H1 (cell line): Measurements from ENCODE around the gene ARSI. TPM values are rescaled to one million over a fixed set of nuclear protein-coding genes. Genes with fewer than 3 reads are reported as not detected.

Source experiments
- CTCF ChIA-PET: fragments of 300-600 bp; sonication (Branson Sonifier 250); formaldehyde crosslinking; loops from one replicate; lab custom pipeline; 2021; ENCODE audit not compliant: partially characterized antibody; lab: Charles Lee
- POLR2A ChIA-PET: fragments of 300-600 bp; sonication (Branson Sonifier 250); formaldehyde crosslinking; loops from one replicate; lab custom pipeline; 2021; ENCODE audit warnings: inconsistent platforms; ENCODE audit not compliant: partially characterized antibody; lab: Charles Lee
- DNase-seq, 2 experiments: peaks; one replicate each; pipeline versions ENCODE4 v3.0.0 to v3.0.0-alpha.2; 2010 to 2022; ENCODE audit warnings: low spot score in 2 of 2, low read depth in 1 of 2, mixed read lengths in 1 of 2
- FAIRE-seq: peaks from 2 replicates; lab custom pipeline; 2011; peaks lifted over from hg19 to GRCh38; lab: Jason Lieb, UNC
- H2AFZ ChIP-seq: 2 replicates; pipeline ENCODE4 v1.8.1; 2012; ENCODE audit warnings: low read length, inconsistent platforms
- H2AK5ac ChIP-seq: 2 replicates; pipeline ENCODE4 v1.6.1; 2013; ENCODE audit warnings: low read depth, low read length
- H2BK120ac ChIP-seq: replicated peaks from 2 replicates; pipeline ENCODE3; 2013; ENCODE audit warnings: low read depth, low read length, inconsistent platforms
- H2BK12ac ChIP-seq: 2 replicates; pipeline ENCODE4 v1.6.1; 2013; ENCODE audit warnings: low read depth, low read length
- H2BK15ac ChIP-seq: 2 replicates; pipeline ENCODE4 v1.6.1; 2013; ENCODE audit warnings: low read length
- H2BK20ac ChIP-seq: 2 replicates; pipeline ENCODE4 v1.6.1; 2013; ENCODE audit warnings: low read length
- H2BK5ac ChIP-seq: 2 replicates; pipeline ENCODE4 v1.6.1; 2013; ENCODE audit warnings: low read depth, low read length
- H3K14ac ChIP-seq: 2 replicates; pipeline ENCODE4 v1.6.1; 2013; ENCODE audit warnings: inconsistent platforms; ENCODE audit not compliant: insufficient read length
- H3K18ac ChIP-seq: 2 replicates; pipeline ENCODE4 v1.6.1; 2013; ENCODE audit warnings: low read length; ENCODE audit errors: extremely low read depth
- H3K23ac ChIP-seq: 2 replicates; pipeline ENCODE4 v1.6.1; 2013; ENCODE audit warnings: inconsistent platforms; ENCODE audit not compliant: insufficient read length
- H3K23me2 ChIP-seq: 2 replicates; pipeline ENCODE4 v1.6.1; 2013; ENCODE audit warnings: low read depth, low read length
- H3K27ac ChIP-seq: 2 replicates; pipeline ENCODE4 v1.6.1; 2011; ENCODE audit warnings: low read depth, low read length, inconsistent platforms
- H3K27me3 ChIP-seq, 4 experiments: replicated peaks in 1 of 4; 1 replicate in 1 of 4; 2 replicates in 3 of 4; pipeline versions ENCODE4 v1.6.1 to v1.8.1; 2011 to 2013; ENCODE audit warnings: low read length in 3 of 4, mild to moderate bottlenecking in 3 of 4, inconsistent platforms in 2 of 4, mixed read lengths in 2 of 4, moderate library complexity in 1 of 4; ENCODE audit not compliant: control insufficient read depth in 3 of 4, insufficient read depth in 3 of 4; ENCODE audit errors: extremely low read depth in 1 of 4
- H3K36me3 ChIP-seq, 4 experiments: 2 replicates each; pipeline versions ENCODE4 v1.6.1 to v1.8.1; 2011 to 2013; ENCODE audit warnings: mild to moderate bottlenecking in 4 of 4, low read length in 3 of 4, moderate library complexity in 2 of 4, control low read depth in 1 of 4, inconsistent platforms in 1 of 4; ENCODE audit not compliant: insufficient read depth in 4 of 4, control insufficient read depth in 2 of 4
- H3K4ac ChIP-seq: replicated peaks from 2 replicates; pipeline ENCODE3; 2013; ENCODE audit warnings: low read length, low read depth, mixed read lengths, inconsistent platforms; ENCODE audit not compliant: insufficient read length
- H3K4me1 ChIP-seq, 4 experiments: replicated peaks in 1 of 4; 1 replicate in 1 of 4; 2 replicates in 3 of 4; pipeline versions ENCODE4 v1.6.1 to v1.8.1; 2011 to 2013; ENCODE audit warnings: low read length in 3 of 4, inconsistent platforms in 2 of 4, mixed read lengths in 1 of 4; ENCODE audit not compliant: insufficient read depth in 4 of 4, control insufficient read depth in 3 of 4
- H3K4me2 ChIP-seq, 2 experiments: 2 replicates each; pipeline versions ENCODE4 v1.6.1 to v1.8.1; 2011 to 2013; ENCODE audit warnings: low read depth in 2 of 2, low read length in 2 of 2, control low read depth in 1 of 2, inconsistent platforms in 1 of 2, mild to moderate bottlenecking in 1 of 2; ENCODE audit not compliant: insufficient read depth in 1 of 2
- H3K4me3 ChIP-seq, 4 experiments: fragments of 200-600, 300-600 bp in 1 of 4; sonication (generic), shearing (Covaris generic), sonication (Bioruptor Twin) in 1 of 4; 2 replicates each; pipeline versions ENCODE4 v1.5.1 to v1.8.1; 2011 to 2016; ENCODE audit warnings: low read length in 4 of 4, low read depth in 3 of 4, control low read depth in 2 of 4, inconsistent platforms in 2 of 4, mild to moderate bottlenecking in 2 of 4, mixed read lengths in 1 of 4, moderate library complexity in 1 of 4; ENCODE audit not compliant: insufficient read depth in 2 of 4; ENCODE audit errors: extremely low read depth in 1 of 4
- H3K56ac ChIP-seq: replicated peaks from 2 replicates; pipeline ENCODE3; 2013; ENCODE audit warnings: low read depth, mild to moderate bottlenecking, mixed read lengths, low read length, inconsistent platforms; ENCODE audit not compliant: insufficient read length
- H3K79me1 ChIP-seq: 2 replicates; pipeline ENCODE4 v1.6.1; 2013; ENCODE audit warnings: low read depth, low read length, control low read depth
- H3K79me2 ChIP-seq, 2 experiments: 2 replicates each; pipeline versions ENCODE4 v1.6.1 to v1.8.1; 2012 to 2013; ENCODE audit warnings: low read length in 2 of 2, mild to moderate bottlenecking in 2 of 2, inconsistent platforms in 1 of 2; ENCODE audit not compliant: insufficient read depth in 2 of 2, control insufficient read depth in 1 of 2
- H3K9ac ChIP-seq, 4 experiments: replicated peaks in 1 of 4; 1 replicate in 1 of 4; 2 replicates in 3 of 4; pipeline versions ENCODE4 v1.6.1 to v1.8.1; 2011 to 2013; ENCODE audit warnings: low read depth in 3 of 4, low read length in 3 of 4, control low read depth in 2 of 4, mild to moderate bottlenecking in 2 of 4, moderate library complexity in 2 of 4, inconsistent platforms in 1 of 4; ENCODE audit errors: extremely low read depth in 1 of 4
- H3K9me3 ChIP-seq, 2 experiments: 2 replicates each; pipeline versions ENCODE4 v1.6.1 to v1.8.1; 2012 to 2013; ENCODE audit warnings: mild to moderate bottlenecking in 2 of 2, moderate library complexity in 2 of 2, control low read depth in 1 of 2, inconsistent platforms in 1 of 2, low read depth in 1 of 2, low read length in 1 of 2, mixed read lengths in 1 of 2; ENCODE audit not compliant: insufficient read depth in 2 of 2
- H4K20me1 ChIP-seq, 2 experiments: replicated peaks in 1 of 2; 2 replicates each; pipeline versions ENCODE3 to v1.8.1; 2011 to 2013; ENCODE audit warnings: inconsistent platforms in 2 of 2, low read length in 2 of 2, mild to moderate bottlenecking in 1 of 2; ENCODE audit not compliant: insufficient read depth in 2 of 2, control insufficient read depth in 1 of 2
- H4K5ac ChIP-seq: 2 replicates; pipeline ENCODE4 v1.6.1; 2013; ENCODE audit warnings: low read length, low read depth, mixed read lengths, inconsistent platforms; ENCODE audit not compliant: insufficient read length
- H4K8ac ChIP-seq: 2 replicates; pipeline ENCODE4 v1.8.0; 2013; ENCODE audit warnings: mild to moderate bottlenecking, moderate library complexity, low read length, inconsistent platforms; ENCODE audit not compliant: insufficient read depth; ENCODE audit errors: extremely low read depth
- H4K91ac ChIP-seq: replicated peaks from 2 replicates; pipeline ENCODE3; 2013; ENCODE audit warnings: low read length, mixed read lengths, inconsistent platforms; ENCODE audit not compliant: insufficient read length
- POLR2A ChIP-seq, 2 experiments: IDR thresholded peaks; 1 replicate in 1 of 2; 2 replicates in 1 of 2; pipeline ENCODE4 v1.6.1; 2011; ENCODE audit warnings: low read depth in 2 of 2, low read length in 2 of 2, mild to moderate bottlenecking in 2 of 2; ENCODE audit errors: control extremely low read depth in 1 of 2
- TEAD4 ChIP-seq: IDR thresholded peaks from 2 replicates; pipeline ENCODE4 v1.6.1; 2012; ENCODE audit warnings: low read depth, low read length, inconsistent platforms, mixed read lengths
- WGBS, 2 experiments: shearing (Covaris generic) in 1 of 2; methylation state at CpG; one replicate each; pipeline versions ENCODE4 v1.1.6 to v1.1.7; 2013 to 2015; ENCODE audit warnings: low lambda C conversion rate in 2 of 2, mixed read lengths in 2 of 2, inconsistent platforms in 1 of 2, low coverage in 1 of 2, missing lambda C conversion rate in 1 of 2; ENCODE audit not compliant: insufficient replicate concordance in 2 of 2, insufficient coverage in 1 of 2, insufficient read length in 1 of 2; ENCODE audit errors: extremely low coverage in 1 of 2, missing lambda C conversion rate in 1 of 2; 5-methylcytosine and 5-hydroxymethylcytosine counted together
- polyA plus RNA-seq, 7 experiments: library from polyadenylated mRNA; depleted of rRNA in 3 of 7; stranded (reverse) in 5 of 7; unstranded in 2 of 7; fragments of >200 nt in 5 of 7; fragments of 200-250 nt in 2 of 7; gene quantifications; 1 replicate in 5 of 7; 2 replicates in 1 of 7; 4 replicates in 1 of 7; pipeline versions ENCODE4 v1.2.1 to v1.2.3, GENCODE V29; 2011 to 2013; ENCODE audit warnings: missing spikeins in 2 of 7, mixed read lengths in 2 of 7
- total RNA-seq: library from RNA; stranded (reverse); fragmentation: NEBNext Ultra II Directional; extraction: Animal tissue kit (Norgen Biotek cat#: 25700); gene quantifications from 2 replicates; pipeline ENCODE4 v1.2.1, GENCODE V29; 2021

ARSI gene
- total and polyA plus RNA-seq, 2 of the 8 experiments (the other 6 are each of a cell fraction or from before 2014, with no cell fraction given) = 4.5 to 6.7 TPM

DNA sequence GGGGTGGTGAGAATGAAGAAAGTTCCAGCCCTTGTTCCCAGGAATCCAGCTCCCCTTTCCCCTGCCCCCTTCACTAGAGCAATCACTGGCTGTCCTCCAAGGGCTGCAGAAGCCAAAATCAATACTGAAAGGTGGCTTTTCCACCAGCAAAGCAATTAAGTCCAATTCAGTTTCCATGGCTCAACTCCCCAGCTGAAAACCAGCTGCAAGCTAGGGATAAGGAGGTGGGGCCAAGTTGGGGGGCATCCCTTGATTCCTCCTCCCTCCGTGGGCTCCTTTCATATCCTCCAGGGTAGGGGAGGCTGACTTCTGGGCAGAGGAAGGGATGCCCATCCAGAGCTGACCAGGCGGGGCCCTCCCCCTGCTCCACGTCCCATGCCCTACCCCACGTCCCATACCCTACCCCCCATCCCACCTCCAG lies 35.8 kb downstream of the ARSI start:
- Histone ChIP-seq H2BK120ac (no peak overlapping the region), H3K23me2 (peaks cover 6% of the 10 kb centered on the region), H3K56ac (no peak overlapping the region), H4K20me1 (peaks cover 0 to 4% of the 10 kb centered on the region in 2 experiments), H3K4me1 (peaks cover 0 to 26% (median 5%) of the 10 kb centered on the region in 4 experiments; a peak in 6 of 7 replicates), H4K5ac (no peak overlapping the region), H3K4me2 (no peak overlapping the region), H3K9me3 (no peaks in the 10 kb centered on the region), H3K27ac (no peak overlapping the region), H3K4me3 (no peak overlapping the region), H2BK15ac (no peak overlapping the region), H4K8ac (no peak overlapping the region), H2BK20ac (no peak overlapping the region), H3K79me1 (no peaks in the 10 kb centered on the region), H3K79me2 (peaks cover 0 to 2% of the 10 kb centered on the region in 2 experiments; a peak in 1 of 4 replicates), H4K91ac (no peak overlapping the region), H2AK5ac (no peak overlapping the region), H2AFZ (no peak overlapping the region), H3K14ac (no peak overlapping the region), H3K18ac (no peak overlapping the region), H2BK12ac (no peak overlapping the region), H3K36me3 (no peaks in the 10 kb centered on the region), H3K4ac (no peak overlapping the region), H3K9ac (no peak overlapping the region), H3K27me3 (peaks cover 0 to 2% (median 0%) of the 10 kb centered on the region in 4 experiments; a peak in 1 of 7 replicates), H3K23ac (no peak overlapping the region), H2BK5ac (no peak overlapping the region)
- TF ChIP-seq TEAD4 (0 out of 2 replicates have a peak, but pooled peaks have one; percentile 24), POLR2A (IDR thresholded peaks at IDR 0.05; ENCODE audit: control extremely low read depth in 1 of 2, low read depth in 2 of 2, low read length in 2 of 2) (no peak)
- no peak for FAIRE-seq
- POLR2A ChIA-PET = no interaction called here
- DNase-seq = no peak
- WGBS, 2 experiments = 61% methylated on average over 2 of the region's 4 CpGs; no CpG with 5 or more reads in 1 of the 2 experiments
- CTCF ChIA-PET = interaction anchor here (0.9 to 3.1 kb wide), 10 partner anchors 11 to 145 kb away, joined by 3 to 20 read pairs (median 4); no protein-coding TSS in a partner anchor
